Sigmoid colon (tissue), 4 donors: ENCODE data around the gene DHX15.

Source experiments
- EP300 ChIP-seq, 4 donors: sonication (generic); formaldehyde crosslinking; IDR thresholded peaks; one replicate each; pipeline ENCODE4 v1.6.1; 2017; ENCODE audit warnings: antibody characterized with exemption in 4 of 4
- TF ChIP-seq, protein P1 (sequence below), 4 experiments: fragments of 450-650 bp in 3 of 4; fragments of 200-600 bp in 1 of 4; IDR thresholded peaks; one replicate each; pipeline ENCODE4 v1.5.1; 2016 to 2019; ENCODE audit warnings: antibody characterized with exemption in 4 of 4, mild to moderate bottlenecking in 3 of 4, moderate library complexity in 2 of 4

DNA sequence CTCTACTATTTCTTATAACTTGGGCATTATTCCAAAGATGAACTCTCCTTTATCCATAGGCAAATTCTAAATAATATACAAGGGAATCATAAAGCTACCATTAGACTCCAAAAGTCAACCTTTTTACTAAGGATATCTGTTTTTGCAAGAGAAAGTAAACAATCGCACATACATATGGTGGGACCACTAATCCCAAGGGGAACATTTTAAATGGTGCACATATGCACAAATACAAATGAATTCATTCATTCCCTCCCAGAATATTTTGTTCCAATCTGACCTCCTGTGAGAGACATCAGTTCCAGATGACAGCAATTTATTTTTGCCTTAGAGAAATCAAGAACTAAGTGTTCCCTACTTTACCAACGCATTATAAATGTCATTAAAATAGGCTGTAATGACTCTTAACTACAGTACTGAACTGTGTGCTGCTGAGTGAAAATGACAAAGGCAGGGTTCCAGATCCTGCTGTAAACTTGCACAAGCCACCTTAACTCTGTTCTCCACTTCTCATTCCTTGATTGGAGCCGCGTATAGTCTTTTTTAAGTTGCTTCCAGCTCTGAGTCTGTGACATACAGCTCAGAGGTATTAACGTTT lies 2.0 kb downstream of the DHX15 start:
- TF ChIP-seq, protein P1, sequence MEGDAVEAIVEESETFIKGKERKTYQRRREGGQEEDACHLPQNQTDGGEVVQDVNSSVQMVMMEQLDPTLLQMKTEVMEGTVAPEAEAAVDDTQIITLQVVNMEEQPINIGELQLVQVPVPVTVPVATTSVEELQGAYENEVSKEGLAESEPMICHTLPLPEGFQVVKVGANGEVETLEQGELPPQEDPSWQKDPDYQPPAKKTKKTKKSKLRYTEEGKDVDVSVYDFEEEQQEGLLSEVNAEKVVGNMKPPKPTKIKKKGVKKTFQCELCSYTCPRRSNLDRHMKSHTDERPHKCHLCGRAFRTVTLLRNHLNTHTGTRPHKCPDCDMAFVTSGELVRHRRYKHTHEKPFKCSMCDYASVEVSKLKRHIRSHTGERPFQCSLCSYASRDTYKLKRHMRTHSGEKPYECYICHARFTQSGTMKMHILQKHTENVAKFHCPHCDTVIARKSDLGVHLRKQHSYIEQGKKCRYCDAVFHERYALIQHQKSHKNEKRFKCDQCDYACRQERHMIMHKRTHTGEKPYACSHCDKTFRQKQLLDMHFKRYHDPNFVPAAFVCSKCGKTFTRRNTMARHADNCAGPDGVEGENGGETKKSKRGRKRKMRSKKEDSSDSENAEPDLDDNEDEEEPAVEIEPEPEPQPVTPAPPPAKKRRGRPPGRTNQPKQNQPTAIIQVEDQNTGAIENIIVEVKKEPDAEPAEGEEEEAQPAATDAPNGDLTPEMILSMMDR (IDR thresholded peaks at IDR 0.05), result no peak
- no peak for TF ChIP-seq EP300 (IDR thresholded peaks at IDR 0.05)
